Muscle layer of colon (tissue), 2 donors: ENCODE measurements around the gene NPM1.

Experiments used
- H3K27ac ChIP-seq: one replicate; pipeline ENCODE4 v1.7.0; 2013; ENCODE audit warnings: low read depth, mild to moderate bottlenecking, low read length, moderate library complexity
- H3K27me3 ChIP-seq, 2 donors: one replicate each; pipeline ENCODE4 v1.7.0; 2013; ENCODE audit warnings: low read length in 2 of 2, mild to moderate bottlenecking in 2 of 2; ENCODE audit not compliant: insufficient read depth in 2 of 2, control insufficient read depth in 1 of 2
- H3K36me3 ChIP-seq: one replicate; pipeline ENCODE4 v1.7.0; 2013; ENCODE audit warnings: mild to moderate bottlenecking, low read length; ENCODE audit not compliant: insufficient read depth
- H3K4me1 ChIP-seq: one replicate; pipeline ENCODE4 v1.7.0; 2013; ENCODE audit warnings: mild to moderate bottlenecking, low read length; ENCODE audit not compliant: insufficient read depth
- H3K4me3 ChIP-seq, 2 donors: one replicate each; pipeline ENCODE4 v1.7.0; 2013; ENCODE audit warnings: low read length in 2 of 2, low read depth in 1 of 2, mild to moderate bottlenecking in 1 of 2, moderate library complexity in 1 of 2
- H3K9ac ChIP-seq: one replicate; pipeline ENCODE4 v1.7.0; 2013; ENCODE audit warnings: low read length
- H3K9me3 ChIP-seq: one replicate; pipeline ENCODE4 v1.7.0; 2013; ENCODE audit warnings: mild to moderate bottlenecking, low read length
- donor health status: abdominal sarcoma.
- donor health status: Adenocarcinoma of cecum.

Gene NPM1

DNA sequence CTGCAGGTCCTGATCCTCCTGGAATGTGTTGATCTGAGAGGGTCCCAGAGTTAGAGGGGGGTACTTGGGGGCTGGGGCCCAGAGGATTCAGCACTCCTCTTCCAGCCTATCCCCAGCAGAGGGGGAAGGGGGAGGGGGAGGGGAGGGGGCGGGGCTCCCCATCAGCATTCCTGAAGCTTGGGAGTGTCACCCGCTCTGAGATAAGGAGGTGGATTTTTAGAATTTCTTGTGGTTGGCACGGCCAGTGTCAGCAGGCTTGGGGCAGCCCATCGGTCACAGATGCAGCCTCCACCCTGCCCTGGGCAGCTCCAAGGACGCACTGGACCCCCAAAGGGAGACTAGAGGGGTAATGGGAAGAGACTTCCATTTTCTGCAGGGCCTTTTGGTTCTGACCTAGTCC, 37.1 kb downstream of the NPM1 start:
- no peak overlapping the region for H3K9ac ChIP-seq

DNA sequence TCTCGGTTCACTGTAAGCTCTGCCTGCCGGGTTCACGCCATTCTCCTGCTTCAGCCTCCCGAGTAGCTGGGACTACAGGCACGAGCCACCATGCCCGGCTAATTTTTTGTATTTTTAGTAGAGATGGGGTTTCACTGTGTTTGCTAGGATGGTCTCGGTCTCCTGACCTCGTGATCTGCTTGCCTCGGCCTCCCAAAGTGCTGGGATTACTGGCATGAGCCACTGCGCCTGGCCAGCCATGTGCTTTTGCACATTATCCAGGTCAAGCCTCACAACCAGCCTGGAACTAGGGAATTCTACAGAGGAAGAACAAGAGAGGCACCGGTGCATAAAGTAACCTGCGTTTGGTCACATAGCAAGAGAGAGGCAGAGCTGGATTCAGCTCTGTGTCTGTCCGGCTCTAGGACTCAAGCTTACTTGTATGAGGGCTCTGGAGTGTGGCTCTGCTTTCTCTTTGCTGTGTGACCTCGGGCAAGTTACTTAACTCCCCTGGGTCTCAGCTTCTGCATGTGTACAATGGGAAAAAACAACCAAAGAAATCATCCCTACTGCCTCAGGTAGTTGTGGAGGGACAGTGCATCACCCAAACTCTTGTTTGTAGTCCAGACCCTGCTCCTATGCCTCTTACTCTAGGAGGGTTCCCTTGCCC, 38.1 kb downstream of the NPM1 start:
- Histone ChIP-seq H3K9me3 (no peaks in the 10 kb centered on the region), H3K4me3 (no peak overlapping the region), H3K36me3 (no peaks in the 10 kb centered on the region), H3K27ac (no peak overlapping the region), H3K9ac (no peak overlapping the region), H3K4me1 (peaks cover 6% of the 10 kb centered on the region), H3K27me3 (no peaks in the 10 kb centered on the region)

More for the DNA sequence above, 37.1 kb downstream of the NPM1 start:
- H3K27ac ChIP-seq = no peak overlapping the region
- H3K9me3 ChIP-seq = no peaks in the 10 kb centered on the region
- peaks cover 0 to 5% of the 10 kb centered on the region in 2 donors for H3K27me3 ChIP-seq
- H3K4me1 ChIP-seq = peaks cover 13% of the 10 kb centered on the region
- H3K36me3 ChIP-seq = no peaks in the 10 kb centered on the region
- no peak overlapping the region for H3K4me3 ChIP-seq

DNA sequence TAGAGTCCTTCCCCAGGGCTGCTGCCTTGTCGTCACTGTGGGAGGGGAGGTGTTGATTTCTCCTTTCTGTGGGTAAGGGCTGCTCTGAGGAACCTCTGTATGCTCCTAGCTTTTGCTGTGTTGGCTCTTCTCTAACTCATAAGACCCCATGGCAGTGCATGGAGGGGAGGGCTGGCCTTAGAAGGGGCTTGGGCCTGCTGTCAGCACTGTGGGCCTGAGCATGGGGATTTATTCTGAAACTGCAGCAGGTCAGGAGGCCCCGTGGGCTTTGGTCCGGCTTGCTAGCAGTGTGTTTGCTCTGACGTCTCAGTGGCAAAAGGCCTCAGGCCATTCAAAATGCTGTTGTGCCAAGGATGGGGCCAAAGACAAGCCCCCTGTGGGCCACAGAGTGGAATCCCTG, 38.6 kb downstream of the NPM1 start:
- H3K36me3 ChIP-seq = no peaks in the 10 kb centered on the region
- H3K4me3 ChIP-seq = no peak overlapping the region
- no peaks in the 10 kb centered on the region for H3K27me3 ChIP-seq
- H3K27ac ChIP-seq = no peak overlapping the region
- no peaks in the 10 kb centered on the region for H3K9me3 ChIP-seq
- peaks cover 1% of the 10 kb centered on the region for H3K4me1 ChIP-seq
- H3K9ac ChIP-seq = no peak overlapping the region

DNA sequence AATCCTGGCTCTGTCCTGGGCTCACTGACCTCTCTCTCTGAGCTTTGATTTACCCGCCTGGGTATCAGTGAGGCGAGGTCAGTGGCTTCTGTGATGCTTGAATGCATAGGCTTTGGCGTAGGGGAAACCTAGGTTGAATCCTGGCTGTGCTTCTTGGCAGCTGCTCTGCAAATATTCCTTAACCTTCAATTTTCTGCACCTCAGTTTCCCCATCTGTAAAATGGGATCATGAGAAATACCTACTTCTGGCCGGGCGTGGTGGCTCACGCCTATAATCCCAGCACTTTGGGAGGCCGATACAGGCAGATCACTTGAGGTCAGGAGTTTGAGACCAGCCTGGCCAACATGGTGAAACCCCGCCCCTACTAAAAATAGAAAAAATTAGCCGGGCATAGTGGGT, 39.0 kb downstream of the NPM1 start:
- H3K9me3 ChIP-seq = no peaks in the 10 kb centered on the region
- H3K4me1 ChIP-seq = no peaks in the 10 kb centered on the region
- H3K27me3 ChIP-seq = no peaks in the 10 kb centered on the region
- no peaks in the 10 kb centered on the region for H3K36me3 ChIP-seq
- no peak overlapping the region for H3K4me3 ChIP-seq
- H3K9ac ChIP-seq = no peak overlapping the region
- H3K27ac ChIP-seq = no peak overlapping the region

DNA sequence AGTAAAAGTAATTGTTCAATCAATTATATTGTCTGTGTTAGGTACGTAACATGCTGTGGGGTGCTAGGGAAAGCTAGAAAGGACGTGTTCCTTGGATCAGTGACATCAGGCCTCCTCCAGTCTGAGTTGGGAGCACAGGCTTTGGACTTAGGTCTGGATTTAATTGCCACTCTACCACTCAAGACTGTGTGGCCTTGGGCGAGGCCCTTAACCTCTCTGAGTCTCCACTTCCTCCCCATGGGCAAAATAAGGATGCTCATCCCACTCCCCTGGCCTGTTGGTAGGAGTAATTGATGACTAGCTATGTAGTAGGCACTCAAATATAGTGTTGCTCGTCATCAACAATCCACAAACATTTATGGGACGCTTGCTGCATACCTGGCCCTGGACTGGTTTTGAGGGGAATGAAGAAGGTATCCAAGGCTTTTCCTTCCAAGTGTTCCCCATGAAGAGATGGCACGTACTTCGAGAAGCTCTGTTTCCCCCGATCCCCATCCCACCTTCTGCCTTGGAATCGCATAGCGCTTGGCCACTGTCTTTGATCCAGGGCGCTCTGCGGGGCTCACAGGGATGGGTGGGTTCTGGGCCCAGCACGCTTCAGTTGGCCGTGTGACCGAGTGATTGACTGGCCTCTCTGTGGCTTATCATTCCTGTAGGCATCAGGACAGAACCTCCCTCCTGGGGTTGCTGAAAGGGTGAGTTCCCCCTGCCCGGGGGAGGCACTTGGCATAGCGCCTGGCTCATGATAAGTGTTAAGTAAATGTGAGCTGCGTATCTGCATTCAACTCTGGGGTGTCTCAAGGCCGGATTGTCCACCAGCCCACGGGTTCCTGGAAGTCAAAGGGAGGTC, 39.9 kb downstream of the NPM1 start:
- Histone ChIP-seq H3K4me3 (no peak overlapping the region), H3K9me3 (no peaks in the 10 kb centered on the region), H3K27me3 (no peaks in the 10 kb centered on the region), H3K27ac (no peak overlapping the region), H3K36me3 (no peaks in the 10 kb centered on the region), H3K9ac (no peak overlapping the region), H3K4me1 (no peaks in the 10 kb centered on the region)

DNA sequence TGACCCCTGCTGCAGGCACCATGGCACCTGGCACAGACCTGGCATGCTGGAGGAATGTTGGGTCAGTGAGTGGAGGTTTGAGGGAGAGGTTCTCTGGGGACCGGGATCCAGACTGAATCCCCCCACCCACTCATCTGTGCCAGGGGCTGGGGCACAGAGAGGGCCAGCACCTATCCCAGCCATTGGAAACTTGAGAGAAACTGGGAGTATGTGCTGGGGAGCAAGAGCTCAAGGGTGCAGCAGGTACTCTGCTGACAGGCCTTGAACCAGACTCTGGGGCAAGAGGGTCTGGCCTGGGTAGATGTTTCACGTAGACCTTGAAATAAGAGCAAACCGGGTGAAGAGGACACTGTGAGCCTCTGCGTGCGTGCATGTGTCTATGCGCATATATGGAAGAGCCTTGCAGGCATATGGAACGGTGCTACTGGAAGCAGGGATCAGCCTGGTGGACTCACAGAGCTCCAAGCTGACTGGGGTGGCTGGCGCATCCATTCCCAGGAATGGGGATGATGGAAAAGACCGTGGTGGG, 40.6 kb downstream of the NPM1 start:
- Histone ChIP-seq H3K9me3 (no peaks in the 10 kb centered on the region), H3K27me3 (no peaks in the 10 kb centered on the region), H3K4me3 (no peak overlapping the region), H3K4me1 (no peaks in the 10 kb centered on the region), H3K27ac (no peak overlapping the region), H3K36me3 (no peaks in the 10 kb centered on the region), H3K9ac (no peak overlapping the region)

DNA sequence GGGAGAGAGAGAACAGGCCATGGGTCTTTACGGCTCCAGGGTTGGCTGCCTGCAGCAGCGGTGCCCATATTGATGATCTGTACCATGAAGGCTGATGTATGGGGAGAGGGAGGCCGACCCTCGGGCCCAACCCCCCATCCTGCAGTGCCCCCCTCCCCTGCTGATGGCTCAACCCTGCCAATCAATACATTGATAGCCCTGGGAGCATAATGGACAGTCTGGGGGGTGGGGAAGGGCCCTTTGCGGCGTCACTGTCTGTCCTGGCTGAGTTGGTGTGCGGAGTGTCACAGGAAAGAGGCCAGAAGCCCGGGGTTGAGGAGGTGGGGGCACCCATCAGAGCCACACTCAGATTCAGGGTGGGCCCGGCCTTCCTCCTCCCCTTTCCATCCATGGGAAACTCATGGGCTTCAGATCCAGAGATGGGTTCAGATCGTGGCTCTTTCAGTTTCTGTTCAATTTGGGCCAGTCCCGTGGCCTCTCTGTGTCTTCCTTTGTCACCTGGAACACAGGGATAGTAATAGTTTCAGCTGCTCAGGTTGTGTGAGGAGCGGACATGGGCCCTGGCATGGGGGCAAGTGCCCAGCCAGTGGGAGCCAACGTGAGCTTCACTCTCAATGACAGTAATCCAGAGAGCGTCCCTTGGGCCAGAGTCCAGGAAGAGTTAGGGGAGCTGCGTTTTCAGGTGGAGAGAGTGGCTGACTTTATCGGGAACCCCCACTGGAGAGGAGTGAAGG, 41.3 kb downstream of the NPM1 start:
- H3K27ac ChIP-seq = no peak overlapping the region
- H3K4me3 ChIP-seq = no peak overlapping the region
- no peak overlapping the region for H3K9ac ChIP-seq
- no peaks in the 10 kb centered on the region for H3K36me3 ChIP-seq
- H3K27me3 ChIP-seq = no peaks in the 10 kb centered on the region
- no peaks in the 10 kb centered on the region for H3K9me3 ChIP-seq
- H3K4me1 ChIP-seq = no peaks in the 10 kb centered on the region

DNA sequence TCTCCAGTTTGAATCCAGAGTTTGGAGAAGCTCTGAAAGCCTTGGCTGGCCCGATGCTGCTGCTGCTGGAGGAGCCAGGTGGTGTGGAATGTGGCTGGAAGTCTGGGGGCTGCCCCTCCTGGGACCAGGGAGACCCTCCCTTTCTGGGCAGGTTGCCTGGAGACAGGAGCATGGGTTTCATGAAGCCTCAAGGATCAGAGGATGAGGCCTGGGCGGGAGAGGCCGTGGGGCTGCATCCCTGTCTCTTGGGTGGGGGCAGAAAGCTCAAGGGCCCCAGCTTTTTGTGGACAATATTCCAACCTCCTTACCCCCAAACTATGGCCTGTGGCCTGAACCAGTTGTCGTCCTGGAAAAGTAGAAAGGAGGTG, 41.9 kb downstream of the NPM1 start:
- Histone ChIP-seq H3K9ac (no peak overlapping the region), H3K9me3 (no peaks in the 10 kb centered on the region), H3K36me3 (no peaks in the 10 kb centered on the region), H3K27ac (no peak overlapping the region), H3K4me3 (no peak overlapping the region), H3K4me1 (no peaks in the 10 kb centered on the region), H3K27me3 (no peaks in the 10 kb centered on the region)

DNA sequence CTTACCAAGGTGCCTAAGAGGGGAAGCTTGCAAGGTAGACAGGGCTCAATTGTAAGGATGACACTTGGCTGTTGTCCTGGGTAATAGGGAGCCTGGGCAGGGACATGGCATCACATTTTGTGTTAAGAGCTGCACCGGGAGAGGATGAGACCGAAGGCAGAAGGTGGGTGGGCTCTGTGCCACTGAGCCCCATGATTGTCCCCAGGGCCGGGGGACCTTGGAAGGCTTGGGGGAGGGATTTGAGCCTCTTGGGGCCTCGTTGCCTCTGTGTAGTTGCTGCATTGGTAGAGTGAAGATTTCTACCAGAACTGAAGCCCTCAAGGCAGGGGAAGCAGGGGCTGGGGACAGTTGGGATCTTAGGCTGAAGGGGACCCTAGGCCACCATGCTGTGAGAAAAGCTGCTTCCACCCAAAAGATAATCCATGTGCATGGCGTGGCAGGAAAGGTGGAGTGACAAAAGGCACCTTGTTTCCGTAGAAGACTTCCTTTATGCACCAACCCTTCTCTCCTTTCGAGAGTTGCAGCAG, 43.7 kb downstream of the NPM1 start:
- Histone ChIP-seq H3K9me3 (no peaks in the 10 kb centered on the region), H3K27me3 (no peaks in the 10 kb centered on the region), H3K9ac (no peak overlapping the region), H3K4me3 (no peak overlapping the region), H3K27ac (no peak overlapping the region), H3K36me3 (no peaks in the 10 kb centered on the region), H3K4me1 (no peaks in the 10 kb centered on the region)

DNA sequence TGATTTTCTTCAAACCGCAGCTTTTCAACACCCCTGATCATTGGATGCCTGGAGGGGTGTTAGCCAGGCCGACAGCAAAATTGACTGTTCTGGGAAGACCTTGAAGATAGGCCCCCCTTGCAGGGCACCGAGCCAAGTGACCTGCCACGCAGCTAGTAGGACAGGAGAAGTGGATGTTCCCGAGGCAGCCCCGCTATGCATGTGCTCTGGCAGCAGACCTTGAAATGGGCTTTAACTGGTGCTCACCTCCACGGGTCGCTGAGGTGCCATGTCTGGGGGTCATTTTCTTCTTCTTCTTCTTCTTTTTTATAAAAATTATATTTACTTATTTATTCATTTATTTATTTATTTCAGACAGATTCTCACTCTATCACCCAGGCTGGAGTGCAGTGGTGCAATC, 44.4 kb downstream of the NPM1 start:
- Histone ChIP-seq H3K27me3 (no peaks in the 10 kb centered on the region), H3K4me3 (no peak overlapping the region), H3K36me3 (no peaks in the 10 kb centered on the region), H3K9me3 (no peaks in the 10 kb centered on the region), H3K4me1 (no peaks in the 10 kb centered on the region), H3K9ac (no peak overlapping the region), H3K27ac (no peak overlapping the region)

DNA sequence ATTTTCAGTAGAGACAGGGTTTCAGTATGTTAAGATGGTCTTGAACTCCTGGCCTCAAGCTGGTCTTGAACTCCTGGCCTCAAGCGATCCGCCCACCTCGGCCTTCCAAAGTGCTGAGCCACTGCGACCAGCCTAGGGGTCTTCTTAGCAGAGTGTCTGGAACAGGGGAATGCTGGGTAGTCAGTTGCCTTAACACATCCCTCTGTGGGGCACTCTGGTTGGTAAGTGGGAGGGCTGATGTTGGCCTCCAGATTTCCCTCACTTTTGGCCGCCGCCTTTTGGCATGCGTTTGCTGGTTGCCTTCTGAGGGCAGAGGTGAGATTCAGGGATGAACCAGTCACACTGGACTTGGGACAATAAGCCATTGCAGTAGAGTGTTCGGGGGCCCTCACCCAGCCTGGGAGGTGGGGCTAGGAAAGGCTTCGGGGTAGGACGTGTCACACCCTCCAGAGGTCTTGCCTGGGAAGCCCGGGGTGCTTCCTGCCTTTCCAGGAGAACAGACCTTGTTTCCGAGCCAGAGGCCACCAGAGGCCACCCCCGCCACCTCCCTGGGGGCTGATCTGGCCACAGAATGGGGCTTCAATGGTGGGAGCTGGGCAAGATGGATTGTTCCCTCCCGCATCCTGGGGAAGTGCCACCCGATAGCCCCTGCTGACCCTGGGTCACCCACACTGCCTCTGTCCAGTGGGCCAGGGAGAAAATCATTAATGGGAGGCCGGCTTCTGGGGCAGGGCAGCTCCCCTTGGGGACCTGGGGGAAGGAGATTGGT, 45.1 kb downstream of the NPM1 start:
- H3K4me1 ChIP-seq = no peaks in the 10 kb centered on the region
- H3K9me3 ChIP-seq = no peaks in the 10 kb centered on the region
- no peaks in the 10 kb centered on the region for H3K27me3 ChIP-seq
- no peak overlapping the region for H3K27ac ChIP-seq
- H3K4me3 ChIP-seq = no peak overlapping the region
- no peak overlapping the region for H3K9ac ChIP-seq
- no peaks in the 10 kb centered on the region for H3K36me3 ChIP-seq
